Measurements from ENCODE around the gene PBX3. TPM values are rescaled to one million over a fixed set of nuclear protein-coding genes. Genes with fewer than 3 reads are reported as not detected.

Gene PBX3
- total RNA-seq, 1 experiment from 2014 or later: 46.0 TPM

DNA sequence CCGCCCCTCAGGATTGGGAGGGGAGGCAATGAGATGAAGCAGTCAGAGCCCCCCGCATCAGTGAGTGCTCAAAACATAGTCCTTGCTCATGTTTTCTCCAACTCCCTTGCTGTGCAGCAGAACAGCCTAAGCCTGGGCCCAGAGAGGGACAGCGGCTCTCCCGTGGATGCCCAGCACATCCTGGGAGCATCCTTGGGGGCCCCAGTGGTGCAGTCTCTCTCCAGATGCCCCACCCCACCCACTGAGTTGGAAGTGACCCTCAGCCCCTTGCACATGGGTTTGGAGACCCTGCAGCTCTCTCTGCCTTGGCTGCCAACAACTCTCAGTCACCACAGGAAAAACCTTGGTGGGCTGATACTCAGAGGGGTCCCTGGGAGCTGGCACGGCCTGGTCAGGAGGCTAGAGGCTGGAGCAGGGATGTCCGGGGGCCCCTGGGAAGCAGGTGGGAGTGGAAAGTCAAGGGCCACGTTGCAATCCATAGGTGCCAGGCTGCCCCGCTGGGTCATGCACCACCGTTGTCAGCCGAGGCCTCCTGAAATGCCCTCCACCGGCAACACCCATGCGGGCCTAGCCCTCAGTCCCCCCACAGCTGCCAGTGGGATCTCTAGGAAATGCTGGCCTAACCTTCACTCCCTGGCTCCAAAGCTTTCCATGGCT is 242.5 kb downstream of the PBX3 start:
- H3K36me3 Mint-ChIP-seq (ENCODE audit: insufficient read depth in 1 of 3, low read depth in 3 of 3): peaks cover 0 to 2% (median 0%) of the 10 kb centered on the region in 3 experiments; a peak in 1 of 7 replicates
- peaks cover 2 to 4% of the 10 kb centered on the region in 2 experiments; a peak in 3 of 5 replicates for H3K9me3 Mint-ChIP-seq
- Histone ChIP-seq H3K79me1 (ENCODE audit: insufficient read depth, low read depth, low read length, poor library complexity, severe bottlenecking) (no peaks in the 10 kb centered on the region), H4K5ac (ENCODE audit: insufficient read length, low read depth, low read length) (no peak overlapping the region), H4K20me1 (ENCODE audit: control insufficient read depth, insufficient read depth, insufficient read length) (no peaks in the 10 kb centered on the region), H3K9me3 (ENCODE audit: control insufficient read depth, low read depth, low read length) (no peaks in the 10 kb centered on the region), H3K4ac (ENCODE audit: low read depth, low read length) (no peak overlapping the region), H3K4me1 (ENCODE audit: insufficient read depth, low read length) (no peaks in the 10 kb centered on the region), H3K4me2 (ENCODE audit: insufficient read depth, insufficient read length, low read length) (no peak overlapping the region), H2AFZ (ENCODE audit: low read length) (no peak overlapping the region), H4K8ac (replicated peaks; ENCODE audit: insufficient read length, low read depth, low read length) (no peak overlapping the region), H3K27me3 (ENCODE audit: insufficient read depth, low read length) (no peaks in the 10 kb centered on the region), H2BK5ac (ENCODE audit: insufficient read length, low read length) (no peak overlapping the region), H3K23ac (ENCODE audit: insufficient read length, low read depth, low read length) (no peak overlapping the region), H2BK15ac (ENCODE audit: low read depth, low read length) (no peak overlapping the region), H3K14ac (ENCODE audit: insufficient read depth, low read length) (no peak overlapping the region), H4K91ac (ENCODE audit: insufficient read length, low read depth, low read length) (no peak overlapping the region), H2BK12ac (ENCODE audit: insufficient read length, low read depth, low read length) (no peak overlapping the region), H3K18ac (ENCODE audit: insufficient read length, low read depth, low read length) (no peak overlapping the region), H3K27ac (ENCODE audit: insufficient read length, low read depth, low read length) (no peak overlapping the region), H2BK20ac (ENCODE audit: low read depth, low read length, poor library complexity, severe bottlenecking) (no peak overlapping the region), H2AK5ac (ENCODE audit: insufficient read length, low read length) (no peak overlapping the region), H3K79me2 (ENCODE audit: insufficient read depth, low read length) (no peaks in the 10 kb centered on the region), H3K56ac (ENCODE audit: insufficient read length, low read depth, low read length) (no peak overlapping the region), H3K9ac (ENCODE audit: extremely low read depth, insufficient read length, low read length) (no peak overlapping the region), H2BK120ac (ENCODE audit: low read depth, low read length, poor library complexity, severe bottlenecking) (no peak overlapping the region), H3T11ph (ENCODE audit: low read length) (no peak overlapping the region), H3K23me2 (ENCODE audit: insufficient read length, low read depth, low read length, poor library complexity, severe bottlenecking) (no peaks in the 10 kb centered on the region)
- H3K27me3 Mint-ChIP-seq (ENCODE audit: low read depth): no peaks in the 10 kb centered on the region; the same call in 1 of the 2 replicates
- no CpG with 5 or more reads among the region's 12 CpGs for WGBS (ENCODE audit: extremely low coverage, insufficient read length, low lambda C conversion rate)
- TF ChIP-seq, protein P1, sequence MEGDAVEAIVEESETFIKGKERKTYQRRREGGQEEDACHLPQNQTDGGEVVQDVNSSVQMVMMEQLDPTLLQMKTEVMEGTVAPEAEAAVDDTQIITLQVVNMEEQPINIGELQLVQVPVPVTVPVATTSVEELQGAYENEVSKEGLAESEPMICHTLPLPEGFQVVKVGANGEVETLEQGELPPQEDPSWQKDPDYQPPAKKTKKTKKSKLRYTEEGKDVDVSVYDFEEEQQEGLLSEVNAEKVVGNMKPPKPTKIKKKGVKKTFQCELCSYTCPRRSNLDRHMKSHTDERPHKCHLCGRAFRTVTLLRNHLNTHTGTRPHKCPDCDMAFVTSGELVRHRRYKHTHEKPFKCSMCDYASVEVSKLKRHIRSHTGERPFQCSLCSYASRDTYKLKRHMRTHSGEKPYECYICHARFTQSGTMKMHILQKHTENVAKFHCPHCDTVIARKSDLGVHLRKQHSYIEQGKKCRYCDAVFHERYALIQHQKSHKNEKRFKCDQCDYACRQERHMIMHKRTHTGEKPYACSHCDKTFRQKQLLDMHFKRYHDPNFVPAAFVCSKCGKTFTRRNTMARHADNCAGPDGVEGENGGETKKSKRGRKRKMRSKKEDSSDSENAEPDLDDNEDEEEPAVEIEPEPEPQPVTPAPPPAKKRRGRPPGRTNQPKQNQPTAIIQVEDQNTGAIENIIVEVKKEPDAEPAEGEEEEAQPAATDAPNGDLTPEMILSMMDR (conservative IDR thresholded peaks at IDR 0.05): no peak
- no peak overlapping the region for H3K4me3 Mint-ChIP-seq
- no peak overlapping the region; a peak in 1 of 7 replicates for H3K27ac Mint-ChIP-seq
- peaks cover 4 to 7% of the 10 kb centered on the region in 2 experiments; a peak in 3 of 4 replicates for H3K4me1 Mint-ChIP-seq
- DNase-seq: no peak
